NCI-H1694 (cell line): ENCODE results near the gene GADD45GIP1.
"Not testable (repeated sequence)": the region's sequence is repeated elsewhere in the genome, so short reads cannot be mapped to it uniquely, and the experiment has no call there.

Experiments used
- DNase-seq: peaks from one replicate; lab custom pipeline; 2025; lab: John Stamatoyannopoulos, UW

The GADD45GIP1 gene

DNA sequence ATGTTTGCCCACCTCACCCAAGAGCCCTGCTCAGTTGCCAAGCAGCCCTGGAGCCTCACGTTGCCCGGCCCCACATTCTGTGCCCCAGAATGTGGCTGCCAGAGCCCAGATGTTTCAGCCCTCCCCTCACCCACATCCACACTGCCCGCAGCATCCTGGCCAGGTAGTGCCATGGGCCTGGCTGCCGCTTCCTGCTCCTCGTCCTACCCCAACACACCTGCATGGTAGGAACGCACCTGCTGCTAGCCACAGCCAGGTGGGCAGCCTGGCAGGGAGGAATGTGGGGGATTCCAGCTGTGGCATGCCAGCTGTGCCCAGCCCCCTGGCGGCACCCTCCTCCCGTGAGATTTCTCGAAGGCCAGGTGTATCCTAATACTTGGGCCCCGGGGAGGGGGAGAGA is 30.8 kb upstream of the GADD45GIP1 start:
- DNase-seq, result no peak

DNA sequence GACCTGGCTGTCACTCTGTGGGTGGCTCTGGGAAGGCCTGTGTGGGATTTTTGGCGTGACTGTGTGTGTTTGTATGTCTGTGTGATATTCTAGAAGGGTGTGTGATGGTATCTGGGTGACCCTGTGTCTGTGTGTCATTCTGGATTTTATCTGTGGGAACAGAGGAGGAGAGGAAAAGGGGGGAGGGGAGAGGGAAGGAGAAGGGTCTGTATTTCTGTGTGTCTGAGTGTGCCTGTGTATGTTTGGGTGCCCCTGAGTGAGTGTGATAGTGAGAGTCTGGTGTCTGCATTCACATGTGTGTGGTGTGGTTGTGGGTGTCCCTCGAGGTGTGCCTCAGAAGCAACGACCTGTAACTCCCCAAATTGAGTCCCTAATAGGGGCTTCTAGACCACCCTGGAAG is 30.2 kb upstream of the GADD45GIP1 start:
- no peak for DNase-seq

DNA sequence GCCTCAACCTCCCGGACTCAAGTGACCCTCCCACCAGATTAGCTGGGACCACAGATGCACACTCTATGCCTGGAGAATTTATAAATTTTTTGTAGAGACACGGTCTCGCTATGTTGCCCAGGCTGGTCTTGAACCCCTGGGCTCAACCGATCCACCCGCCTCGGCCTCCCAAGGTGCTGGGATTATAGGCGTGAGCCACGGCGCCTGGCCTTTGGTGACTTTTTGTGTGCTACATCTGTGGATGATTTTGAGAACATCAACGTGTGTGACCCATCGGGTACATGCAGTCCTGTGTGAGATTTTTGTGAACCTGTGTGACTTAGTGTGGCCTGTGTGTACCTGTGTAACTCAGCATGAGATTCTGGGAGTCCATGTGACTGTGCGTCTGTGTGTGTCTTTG is 29.7 kb upstream of the GADD45GIP1 start:
- no peak for DNase-seq

DNA sequence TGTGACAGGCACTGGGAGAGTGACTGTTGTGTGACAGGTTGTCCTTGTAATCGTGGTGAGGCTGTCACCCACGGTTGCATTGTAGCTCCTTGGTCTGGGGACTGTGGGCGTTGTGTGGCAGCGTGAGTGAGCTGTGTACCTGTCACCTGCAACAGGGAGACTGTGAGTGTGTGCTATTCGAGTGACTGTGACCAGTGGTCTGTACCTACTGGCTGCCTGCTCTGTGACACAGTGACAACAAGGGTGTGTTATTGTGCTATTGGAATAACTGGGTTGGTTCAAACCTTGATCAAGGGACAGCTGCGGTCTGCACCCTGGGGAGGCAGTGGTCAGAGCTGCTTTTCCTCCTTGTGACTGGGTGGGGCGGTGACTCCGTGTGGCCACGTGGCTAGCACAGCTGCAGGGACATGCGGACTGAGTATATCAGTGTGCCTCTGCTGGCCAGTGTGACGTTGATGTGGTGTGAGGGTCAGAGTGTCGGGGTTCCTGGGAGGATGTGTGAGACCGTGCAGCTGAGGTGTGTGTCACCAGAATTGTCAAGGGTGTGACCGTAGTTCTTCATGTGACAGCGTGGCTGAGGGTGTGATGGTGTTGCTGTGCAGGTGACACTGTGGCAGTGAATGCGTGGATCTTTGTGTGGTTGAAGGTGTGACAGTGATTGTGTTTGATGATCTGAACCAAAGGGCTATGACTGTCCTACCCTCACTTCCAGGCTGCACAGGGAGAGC is 28.2 kb upstream of the GADD45GIP1 start:
- no peak for DNase-seq

DNA sequence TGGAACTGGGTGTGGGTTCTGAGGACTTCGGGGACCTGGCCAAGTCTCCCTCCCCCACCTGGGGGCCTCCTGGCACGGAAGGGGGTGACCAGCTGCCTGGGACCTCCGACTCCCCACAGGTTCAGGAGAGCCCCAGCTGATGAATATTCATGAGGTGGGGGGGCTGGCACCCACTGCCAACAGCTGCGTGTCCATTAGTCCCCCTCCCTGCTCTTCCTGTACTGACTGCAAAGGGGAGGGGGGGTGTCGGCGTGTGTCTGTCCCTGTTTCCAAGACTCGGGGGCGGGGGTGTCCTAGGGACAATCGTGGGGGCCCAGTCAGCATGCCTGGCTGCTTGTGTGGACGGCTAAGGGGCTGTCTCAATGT is 27.6 kb upstream of the GADD45GIP1 start:
- no peak for DNase-seq

DNA sequence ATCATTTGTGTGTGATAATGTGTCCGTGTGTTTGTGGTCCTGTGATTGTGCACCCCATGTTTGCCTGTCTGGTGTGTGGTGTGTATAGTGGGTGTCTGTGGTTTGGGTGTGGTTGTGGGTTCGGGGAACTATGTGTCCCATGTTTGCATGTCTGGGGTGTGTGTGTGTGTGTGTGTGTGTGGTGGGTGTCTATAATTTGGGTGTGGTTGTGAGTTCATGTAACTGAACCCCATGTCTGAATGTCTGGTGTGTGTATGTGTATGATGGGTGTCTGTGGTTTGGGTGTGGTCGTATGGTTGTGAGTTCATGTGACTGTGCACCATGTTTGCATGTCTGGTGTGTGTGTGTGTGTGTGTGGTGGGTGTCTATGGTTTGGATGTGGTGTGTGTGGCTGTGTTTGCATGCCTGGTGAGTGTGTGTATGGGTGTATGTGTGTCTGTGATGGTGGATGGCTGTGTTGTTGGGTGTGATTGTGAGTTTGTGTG is 27.2 kb upstream of the GADD45GIP1 start:
- DNase-seq, result no peak

DNA sequence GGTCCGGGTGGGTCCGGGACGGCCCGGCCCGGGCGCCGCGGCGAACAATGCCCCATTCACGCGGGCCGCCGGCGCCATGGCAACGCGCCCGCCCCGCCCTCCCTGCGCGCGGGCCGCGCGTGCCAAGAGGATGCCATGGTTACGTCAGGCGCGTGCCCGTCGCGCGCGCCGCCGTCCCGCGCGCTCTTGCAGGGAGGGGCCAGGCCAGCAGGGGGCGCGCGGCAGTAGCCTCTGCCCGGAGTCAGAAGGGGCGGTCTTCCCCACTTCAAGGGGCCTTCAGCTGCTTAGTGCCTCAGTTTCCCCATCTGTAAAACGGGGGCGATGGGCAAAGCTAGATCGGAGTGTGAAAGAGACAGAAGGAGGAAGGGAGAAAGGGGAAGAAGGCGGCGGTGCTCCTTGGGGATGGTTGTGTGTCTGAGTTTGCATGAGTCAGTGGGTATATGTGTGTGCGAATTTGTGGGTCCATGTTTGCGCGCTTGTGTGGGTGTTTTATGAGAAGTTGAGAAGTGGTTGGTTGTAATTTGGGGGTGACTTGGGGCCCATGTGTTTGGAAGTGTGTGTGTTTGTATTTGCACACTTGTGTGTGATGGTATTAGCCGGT is 26.6 kb upstream of the GADD45GIP1 start:
- peak; percentile 8 for DNase-seq

DNA sequence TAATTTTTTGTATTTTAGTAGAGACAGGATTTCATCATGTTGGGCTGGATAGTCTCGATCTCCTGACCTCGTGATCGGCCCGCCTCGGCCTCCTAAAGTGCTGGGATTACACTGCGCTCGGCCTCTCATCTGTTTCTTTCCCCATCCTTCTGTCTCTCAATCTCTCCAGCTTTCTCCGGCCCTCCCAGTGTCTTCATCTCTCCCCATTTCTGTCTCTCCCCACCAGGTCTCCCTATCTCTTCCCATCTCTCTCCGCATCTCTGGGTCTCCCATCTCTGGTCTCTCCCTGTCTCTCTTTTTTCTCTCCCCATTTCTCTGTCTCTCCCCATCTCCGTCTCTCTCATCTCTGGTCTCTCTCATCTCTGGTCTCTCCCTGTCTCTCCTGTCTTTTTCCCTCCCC is 26.1 kb upstream of the GADD45GIP1 start:
- no peak for DNase-seq

DNA sequence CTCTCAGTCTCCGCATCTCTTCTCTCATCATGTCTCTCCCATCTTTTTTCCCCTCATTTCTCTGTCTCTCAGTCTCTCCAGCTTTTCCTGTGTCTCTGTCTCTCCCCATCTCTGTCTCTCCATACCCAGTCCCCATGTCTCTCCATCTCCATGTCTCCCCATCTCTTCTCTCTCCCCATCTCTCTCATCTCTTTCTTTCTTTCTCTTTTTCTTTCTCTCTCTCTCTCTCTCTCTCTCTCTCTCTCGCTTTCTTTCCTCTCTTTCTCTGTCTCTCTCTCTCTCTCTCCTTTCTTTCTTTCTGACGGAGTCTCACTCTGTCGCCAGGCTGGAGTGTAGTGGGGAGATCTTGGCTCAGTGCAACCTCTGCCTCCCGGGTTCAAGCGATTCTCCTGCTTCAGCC is 25.6 kb upstream of the GADD45GIP1 start:
- no peak for DNase-seq

DNA sequence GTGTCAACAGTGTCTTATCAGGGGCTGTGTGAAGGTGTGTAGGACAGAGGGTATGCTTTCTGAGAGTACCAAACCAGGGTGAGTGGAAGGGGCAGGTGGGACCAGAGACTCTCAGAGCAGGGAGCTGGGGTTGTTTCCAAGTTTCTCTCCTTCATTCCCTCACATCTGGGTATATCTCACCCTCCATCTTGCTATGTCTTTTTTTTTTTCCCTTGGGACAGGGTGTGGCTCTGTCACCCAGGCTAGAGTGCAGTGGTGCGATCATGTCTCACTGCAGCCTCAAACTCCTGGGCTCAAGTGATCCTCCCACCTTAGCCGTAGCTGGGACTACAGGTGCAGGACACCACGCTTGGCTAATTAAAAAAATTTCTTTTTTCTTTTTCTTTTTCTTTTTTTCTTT is 23.0 kb upstream of the GADD45GIP1 start:
- no peak for DNase-seq

DNA sequence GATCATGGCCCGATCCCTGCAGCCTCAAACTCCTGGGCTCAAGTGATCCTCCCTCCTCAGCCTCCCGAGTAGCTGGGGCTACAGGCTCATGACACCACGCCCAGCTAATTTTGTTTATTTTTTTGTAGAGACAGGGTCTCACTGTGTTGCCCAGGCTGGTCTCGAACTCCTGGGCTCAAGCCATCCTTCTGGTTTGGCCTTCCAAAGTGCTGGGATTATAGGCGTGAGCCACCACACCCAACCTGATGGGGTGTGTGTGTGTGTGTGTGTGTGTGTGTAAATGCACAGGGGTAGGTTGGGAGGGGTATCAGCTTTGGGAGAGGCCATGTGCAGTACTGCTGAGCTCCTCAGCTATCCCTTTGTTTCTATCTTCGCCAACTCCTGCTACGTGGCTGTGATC is 19.1 kb upstream of the GADD45GIP1 start:
- DNase-seq, result not testable (repeated sequence)

DNA sequence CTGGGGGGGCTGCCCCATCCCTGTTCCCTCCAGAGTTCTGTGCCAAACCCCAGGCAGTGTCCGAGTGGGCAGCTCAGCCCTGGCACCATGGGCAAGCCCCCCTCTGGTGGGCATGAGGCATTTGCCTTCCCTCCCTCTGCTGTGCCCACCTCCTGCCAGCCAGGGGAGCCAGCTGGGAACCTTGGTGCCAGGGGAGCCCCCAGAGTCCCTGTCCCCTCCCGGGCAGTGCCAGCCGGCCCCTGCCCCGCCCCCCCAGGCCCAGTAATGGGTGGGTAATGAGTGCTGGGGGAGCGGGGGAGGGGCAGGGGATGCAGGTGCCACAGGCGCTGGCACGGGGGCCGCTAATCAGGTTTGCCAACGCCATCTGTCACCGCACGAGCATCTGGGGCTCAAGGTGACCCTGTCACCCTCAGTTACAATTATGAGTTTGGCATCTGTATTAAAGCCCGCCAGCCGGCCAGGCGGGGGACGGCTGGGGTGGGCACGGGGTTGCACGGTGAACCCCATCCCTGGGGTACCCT is 18.3 kb upstream of the GADD45GIP1 start:
- DNase-seq, result peak; percentile 65

DNA sequence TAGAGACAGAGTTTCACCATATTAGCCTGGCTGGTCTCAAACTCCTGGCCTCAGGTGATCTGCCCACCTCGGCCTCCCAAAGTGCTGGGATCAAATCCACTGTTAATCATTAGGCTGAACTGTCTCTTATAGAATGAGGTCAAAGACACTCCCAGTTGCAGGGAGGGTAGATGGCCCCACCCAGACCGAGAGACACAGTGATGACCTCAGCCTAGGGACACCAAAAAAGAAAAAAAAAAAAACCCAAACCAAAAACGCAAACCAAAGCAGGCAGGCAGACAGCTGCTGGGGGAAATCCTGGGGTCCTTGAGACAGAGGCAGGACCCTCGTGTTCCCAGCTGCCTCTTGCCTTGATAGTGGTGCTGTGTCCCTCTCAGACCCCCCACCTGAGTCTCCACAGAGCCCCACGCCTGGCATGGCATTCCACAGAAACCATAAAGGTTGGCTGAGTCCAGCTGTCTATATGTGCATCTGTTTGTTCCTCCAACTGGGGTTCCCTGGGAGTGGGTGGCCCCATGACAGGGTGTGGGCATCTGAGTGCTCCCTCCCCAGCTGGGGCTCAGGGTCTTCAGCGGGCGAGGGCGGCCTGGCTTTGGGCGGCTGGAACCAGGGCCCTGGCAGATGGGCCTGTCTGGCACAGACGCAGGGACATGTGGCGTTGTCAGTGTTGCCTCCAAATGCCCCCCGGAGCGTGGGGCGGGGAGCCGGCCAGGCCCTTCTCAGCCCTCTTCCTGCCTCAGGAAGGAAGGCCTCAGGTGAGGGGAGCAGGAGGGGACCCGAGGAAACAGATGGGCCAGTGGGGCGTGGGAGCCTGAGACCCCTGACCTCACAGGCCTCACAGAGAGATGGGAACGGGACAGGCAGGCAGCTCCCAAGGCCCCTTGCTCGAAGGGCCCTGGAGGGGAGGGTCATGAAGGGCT is 17.5 kb upstream of the GADD45GIP1 start:
- peak; percentile 69 for DNase-seq

DNA sequence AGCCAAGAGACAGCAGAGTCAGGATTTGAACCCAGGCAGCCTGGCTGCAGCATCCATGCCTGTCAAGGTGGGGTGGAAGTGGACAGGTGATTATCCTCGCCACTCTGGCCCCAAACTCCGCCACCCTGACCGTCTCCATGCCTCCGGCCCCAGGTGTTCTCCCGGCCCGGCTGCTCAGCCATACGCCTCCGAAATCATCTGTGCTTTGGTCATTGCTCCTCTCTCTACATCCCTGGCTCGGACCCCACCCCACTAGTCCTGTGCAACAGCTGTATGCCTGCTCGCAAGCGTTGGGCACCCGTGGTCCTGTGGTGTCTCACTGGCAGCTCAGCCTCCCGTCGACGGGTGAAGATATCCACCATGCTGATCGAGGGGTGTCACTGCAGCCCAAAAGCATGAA is 16.2 kb upstream of the GADD45GIP1 start:
- no peak for DNase-seq

DNA sequence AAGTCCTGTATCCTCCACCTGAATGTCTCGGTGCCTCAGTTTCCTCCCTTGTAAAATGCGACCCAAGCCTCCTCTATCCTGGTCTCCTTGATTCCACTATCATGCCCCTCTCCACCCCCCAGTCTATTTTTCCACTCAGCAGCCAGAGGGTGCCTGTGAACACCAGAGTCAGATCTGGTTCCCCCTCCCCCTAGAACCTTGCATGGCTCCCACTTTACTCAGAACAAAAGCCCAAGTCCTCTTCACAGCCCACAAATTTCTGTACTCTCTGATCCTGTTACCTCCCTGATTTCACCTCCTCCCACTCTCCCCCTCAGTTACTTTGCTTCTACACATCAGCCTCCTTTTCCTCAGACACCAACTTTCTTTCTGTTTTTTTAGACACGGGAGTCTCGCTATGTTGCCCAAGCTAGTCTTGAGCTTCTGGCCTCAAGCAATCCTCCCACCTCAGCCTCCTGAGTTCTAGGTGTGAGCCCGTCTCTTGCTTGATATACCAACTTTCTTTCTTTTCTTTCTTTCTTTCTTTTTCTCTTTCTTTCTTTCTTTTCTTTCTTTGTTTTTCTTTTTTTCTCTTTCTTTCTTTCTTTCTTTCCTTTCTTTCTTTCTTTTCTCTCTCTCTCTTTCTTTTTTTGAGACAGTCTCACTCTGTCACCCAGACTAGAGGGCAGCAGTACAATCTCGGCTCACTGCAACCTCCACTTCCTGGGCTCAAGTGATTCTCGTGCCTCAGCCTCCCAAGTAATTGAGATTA is 13.2 kb upstream of the GADD45GIP1 start:
- DNase-seq, result no peak

DNA sequence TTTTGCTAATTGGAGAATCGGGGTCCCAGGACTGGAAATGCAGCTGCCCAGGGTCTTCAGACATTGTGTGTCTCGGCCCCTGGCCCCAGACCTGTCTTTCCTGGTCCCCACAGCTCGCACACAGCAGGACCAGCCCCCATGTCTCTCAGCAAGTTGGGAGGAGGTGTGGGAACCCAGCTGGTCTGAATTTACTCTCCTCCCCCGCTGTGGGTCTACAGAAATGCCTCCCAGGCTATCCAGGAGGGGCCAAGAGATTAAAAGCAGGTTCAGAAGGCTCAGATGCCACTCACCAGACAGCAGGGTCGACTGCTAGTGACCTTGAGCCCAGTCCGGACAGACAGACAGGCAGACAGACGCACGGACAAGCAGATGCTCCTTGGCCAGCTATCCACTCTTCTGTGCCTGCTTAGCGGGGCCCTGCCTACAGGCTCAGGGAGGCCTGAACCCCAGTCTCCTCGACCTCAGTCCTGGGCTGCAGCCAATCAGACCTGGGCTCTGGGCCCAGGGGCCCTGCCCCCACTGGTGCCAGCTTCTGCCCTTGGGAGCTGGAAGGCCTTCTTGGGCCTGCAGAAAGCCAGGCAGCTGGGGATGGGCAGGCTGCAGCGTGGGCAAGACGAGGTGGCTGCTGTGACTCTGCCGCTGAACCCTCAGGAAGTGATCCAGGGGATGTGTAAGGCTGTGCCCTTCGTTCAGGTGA is 12.4 kb upstream of the GADD45GIP1 start, which contains the start of gene DAND5:
DAND5 (plus strand) TSS at position 285 of the 697 bp plus-strand sequence; CDS start at position 370, 85 bp downstream.
- peak; percentile 36 for DNase-seq

DNA sequence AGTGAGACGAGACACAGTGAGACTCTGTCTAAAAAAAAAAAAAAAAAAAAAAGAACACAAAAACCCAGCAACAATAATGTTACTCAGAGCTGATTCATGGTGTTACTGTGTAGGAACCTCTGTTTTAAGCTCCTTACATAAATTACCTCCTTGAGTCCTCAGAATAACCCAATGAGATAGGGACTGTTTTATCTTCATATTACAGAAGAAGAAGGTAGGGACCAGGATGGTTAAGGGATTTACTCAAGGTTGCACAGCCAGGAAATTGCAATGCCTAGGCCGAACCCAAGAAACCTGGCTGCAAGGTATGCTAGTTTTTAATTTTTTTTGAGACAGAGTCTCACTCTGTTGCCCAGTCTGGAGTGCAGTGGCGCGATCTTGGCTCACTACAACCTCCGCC is 10.9 kb upstream of the GADD45GIP1 start:
- no peak for DNase-seq

DNA sequence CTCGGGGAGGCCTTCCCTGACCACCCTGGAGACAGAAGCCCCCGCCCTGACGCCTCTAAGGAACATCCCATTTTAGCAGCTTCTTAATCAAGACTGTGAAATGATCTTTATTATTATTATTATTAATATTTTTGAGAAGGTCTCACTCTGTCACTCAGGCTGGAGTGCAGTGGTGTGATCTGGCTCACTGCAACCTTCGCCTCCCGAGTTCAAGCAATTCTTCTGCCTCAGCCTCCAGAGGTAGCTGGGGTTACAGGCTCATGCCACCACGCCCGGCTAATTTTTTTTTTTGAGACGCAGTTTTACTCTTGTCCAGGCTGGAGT is 8.8 kb upstream of the GADD45GIP1 start:
- DNase-seq, result no peak

DNA sequence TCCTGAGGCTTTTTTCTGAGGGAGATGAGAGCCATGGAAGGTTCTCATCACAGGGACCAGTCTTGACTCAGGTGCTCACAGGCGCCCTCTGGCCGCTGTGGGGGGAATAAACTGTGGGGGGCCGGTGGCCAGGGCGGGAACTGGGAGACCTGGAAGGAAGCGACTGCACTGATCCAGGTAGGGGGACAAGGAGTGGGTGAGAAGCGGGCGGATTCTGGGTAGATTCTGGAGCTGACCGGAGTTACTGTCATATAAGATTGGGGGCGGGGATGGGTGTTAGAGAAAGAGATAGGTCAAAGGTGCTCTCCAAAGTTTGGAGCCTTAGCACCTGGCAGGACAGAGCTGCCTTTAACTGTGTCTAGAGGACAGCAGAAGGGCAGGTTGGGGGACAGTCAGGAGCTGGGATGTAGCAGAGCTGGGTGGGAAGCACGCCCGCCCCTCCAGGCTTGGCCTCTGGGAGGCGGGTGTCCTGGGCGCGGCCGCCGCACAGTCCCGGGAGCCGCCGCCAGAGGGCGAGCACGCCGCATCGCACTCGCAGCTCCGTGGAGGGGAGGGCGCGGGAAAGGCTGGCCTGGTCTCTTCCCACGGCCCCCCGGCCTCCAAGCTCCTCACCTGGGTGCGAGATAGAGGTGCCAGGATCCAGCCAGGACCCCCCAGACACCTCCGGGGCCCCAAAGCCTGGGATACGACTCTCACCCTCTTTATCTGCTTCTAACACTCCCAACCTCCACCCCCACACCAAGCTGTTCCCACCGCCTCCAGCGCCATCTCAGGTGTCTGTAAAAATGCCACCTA is 8.2 kb upstream of the GADD45GIP1 start:
- DNase-seq, result peak; percentile 42

DNA sequence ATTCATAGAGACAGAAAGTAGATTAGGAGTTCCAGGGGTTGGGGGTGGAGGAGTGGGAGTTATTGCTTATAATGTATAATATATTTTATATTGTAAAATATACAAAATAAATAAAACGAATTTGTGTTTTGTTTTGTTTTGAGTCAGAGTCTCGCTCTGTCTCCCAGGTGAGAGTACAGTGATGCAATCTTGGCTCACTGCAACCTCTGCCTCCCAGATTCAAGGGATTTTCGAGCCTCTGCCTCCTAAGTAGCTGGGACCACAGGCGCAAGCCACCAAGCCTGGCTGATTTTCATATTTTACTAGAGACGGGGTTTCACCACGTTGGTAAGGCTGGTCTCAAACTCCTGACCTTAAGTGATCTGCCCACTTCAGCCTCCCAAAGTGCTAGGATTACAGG is 2.5 kb upstream of the GADD45GIP1 start:
- DNase-seq, result no peak
